GM12875 (cell line): ENCODE measurements around the gene THOC1.

Source experiments
- H3K4me3 ChIP-seq: one replicate; pipeline ENCODE4 v1.5.1; 2011; ENCODE audit warnings: low read depth, low read length, control low read depth
- TF ChIP-seq, protein P1 (sequence below): IDR thresholded peaks from 2 replicates; pipeline ENCODE4 v1.5.1; 2011; ENCODE audit warnings: low read depth, mild to moderate bottlenecking, control low read depth, inconsistent platforms, low read length, moderate library complexity, borderline replicate concordance; ENCODE audit not compliant: insufficient read depth

The THOC1 gene

DNA sequence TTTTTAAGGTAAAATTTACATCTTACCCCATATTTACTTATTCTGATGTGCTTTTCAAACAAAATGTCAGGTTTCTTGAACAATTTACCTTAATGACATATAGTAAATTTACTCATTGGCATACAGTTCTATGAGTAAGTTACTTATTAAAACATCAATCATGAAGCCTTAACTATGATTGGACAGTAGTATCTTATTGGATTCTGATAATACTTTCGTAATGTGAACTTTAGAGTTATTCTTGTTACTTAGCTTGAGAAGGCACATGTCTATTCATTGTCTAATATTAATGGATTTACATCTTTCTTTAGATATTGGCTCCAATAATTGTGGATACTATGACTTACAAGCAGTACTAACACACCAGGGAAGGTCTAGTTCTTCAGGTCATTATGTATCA, 57.8 kb downstream of the THOC1 start:
- TF ChIP-seq, protein P1, sequence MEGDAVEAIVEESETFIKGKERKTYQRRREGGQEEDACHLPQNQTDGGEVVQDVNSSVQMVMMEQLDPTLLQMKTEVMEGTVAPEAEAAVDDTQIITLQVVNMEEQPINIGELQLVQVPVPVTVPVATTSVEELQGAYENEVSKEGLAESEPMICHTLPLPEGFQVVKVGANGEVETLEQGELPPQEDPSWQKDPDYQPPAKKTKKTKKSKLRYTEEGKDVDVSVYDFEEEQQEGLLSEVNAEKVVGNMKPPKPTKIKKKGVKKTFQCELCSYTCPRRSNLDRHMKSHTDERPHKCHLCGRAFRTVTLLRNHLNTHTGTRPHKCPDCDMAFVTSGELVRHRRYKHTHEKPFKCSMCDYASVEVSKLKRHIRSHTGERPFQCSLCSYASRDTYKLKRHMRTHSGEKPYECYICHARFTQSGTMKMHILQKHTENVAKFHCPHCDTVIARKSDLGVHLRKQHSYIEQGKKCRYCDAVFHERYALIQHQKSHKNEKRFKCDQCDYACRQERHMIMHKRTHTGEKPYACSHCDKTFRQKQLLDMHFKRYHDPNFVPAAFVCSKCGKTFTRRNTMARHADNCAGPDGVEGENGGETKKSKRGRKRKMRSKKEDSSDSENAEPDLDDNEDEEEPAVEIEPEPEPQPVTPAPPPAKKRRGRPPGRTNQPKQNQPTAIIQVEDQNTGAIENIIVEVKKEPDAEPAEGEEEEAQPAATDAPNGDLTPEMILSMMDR: no peak
- no peak overlapping the region for H3K4me3 ChIP-seq

DNA sequence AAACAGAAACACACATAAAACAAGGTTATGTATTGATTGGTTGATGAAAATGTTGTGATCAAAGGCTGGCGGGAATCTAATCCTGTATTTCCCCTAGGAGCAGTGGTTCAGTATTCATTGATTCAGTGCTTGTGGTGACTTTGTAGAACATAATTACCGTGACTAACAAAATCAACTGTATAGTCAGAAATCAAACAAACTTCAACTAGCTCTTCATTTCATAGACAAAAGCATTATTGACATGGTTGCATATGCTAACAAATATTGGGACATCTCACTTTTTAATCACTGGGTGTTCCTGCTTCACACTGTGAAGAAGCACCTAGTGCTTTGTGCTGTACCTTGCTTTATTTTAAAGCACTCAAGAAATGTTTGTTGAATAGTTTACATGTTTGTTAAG, 68.1 kb downstream of the THOC1 start:
- TF ChIP-seq, protein P1: no peak
- H3K4me3 ChIP-seq: no peak overlapping the region

DNA sequence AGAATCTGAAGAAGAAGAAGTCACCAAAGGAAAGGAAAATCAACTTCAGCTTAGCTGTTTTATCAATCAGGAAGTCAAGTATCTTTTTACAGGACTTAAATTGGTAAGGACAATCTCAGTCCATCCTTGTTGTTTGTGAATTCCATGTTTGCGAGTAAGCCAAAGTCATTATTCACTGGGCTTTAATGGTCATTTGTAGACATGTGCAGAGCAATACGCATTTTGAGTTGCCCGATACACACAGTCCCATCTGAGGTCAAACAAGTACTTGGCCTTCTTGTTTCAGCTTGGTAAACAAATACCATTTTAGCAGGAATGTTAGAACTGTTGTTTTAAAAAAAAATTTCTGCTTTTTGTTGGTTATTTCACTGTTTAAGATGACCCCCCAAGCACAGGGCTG, 68.6 kb downstream of the THOC1 start:
- TF ChIP-seq, protein P1: no peak
- H3K4me3 ChIP-seq: no peak overlapping the region

DNA sequence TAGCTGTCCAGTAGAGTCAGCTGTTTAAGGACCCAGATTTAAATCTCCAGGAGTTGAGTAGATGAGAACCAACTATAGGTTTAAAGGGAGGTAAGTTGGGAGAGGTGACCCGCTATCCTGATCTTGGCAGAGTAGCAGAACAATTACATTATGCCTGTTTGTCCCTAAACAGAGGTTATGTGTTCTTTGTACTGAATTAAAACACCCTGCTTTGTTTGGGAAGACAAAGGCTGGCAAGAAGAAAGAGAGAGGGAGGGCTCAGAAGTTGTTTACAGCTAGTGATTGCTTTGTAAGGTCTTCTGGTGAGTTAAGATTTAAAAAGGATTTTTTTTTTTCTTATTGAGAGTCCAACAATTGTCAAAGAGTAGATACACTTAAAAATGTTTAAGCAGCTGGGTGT, 72.2 kb downstream of the THOC1 start:
- TF ChIP-seq, protein P1: no peak

DNA sequence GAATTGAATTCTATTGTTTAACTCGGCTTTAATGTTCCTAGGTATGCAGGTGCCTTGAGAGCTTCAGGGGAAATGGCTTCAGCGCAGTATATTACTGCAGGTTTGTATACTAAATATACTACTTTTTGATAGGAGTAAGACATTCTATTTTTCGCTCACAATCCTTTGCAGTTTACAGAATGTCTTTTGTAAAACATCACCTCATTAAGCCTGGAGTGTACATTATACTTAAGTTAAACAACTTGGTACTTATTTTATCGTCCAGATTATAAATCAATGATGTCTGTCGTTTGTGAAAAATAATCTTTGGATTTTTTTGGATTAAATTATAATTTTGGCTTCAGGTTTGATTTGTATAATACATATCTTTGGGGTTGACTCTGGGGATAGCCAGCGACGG, 75.0 kb downstream of the THOC1 start:
- TF ChIP-seq, protein P1: no peak
- no peak overlapping the region for H3K4me3 ChIP-seq

More for the DNA sequence above, 72.2 kb downstream of the THOC1 start:
- no peak overlapping the region for H3K4me3 ChIP-seq

DNA sequence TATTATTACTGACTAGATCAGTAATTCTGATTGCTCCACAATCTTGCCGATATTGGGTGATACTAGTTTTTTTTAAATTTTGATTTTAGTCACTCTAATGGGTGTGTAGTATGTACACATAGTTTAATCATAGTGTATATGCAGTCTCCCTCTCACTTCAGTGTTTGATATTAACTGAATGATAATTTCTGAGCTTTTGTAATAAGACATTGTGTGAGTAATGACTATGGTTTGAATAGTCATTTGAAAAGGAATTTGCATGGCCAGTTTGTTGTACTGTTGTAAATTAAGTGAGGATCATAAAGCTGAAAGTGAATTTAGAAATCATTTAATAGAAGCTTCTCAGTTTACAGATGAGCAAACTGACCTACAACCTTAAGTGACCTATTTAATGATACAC, 76.1 kb downstream of the THOC1 start:
- no peak overlapping the region for H3K4me3 ChIP-seq
- TF ChIP-seq, protein P1: no peak

DNA sequence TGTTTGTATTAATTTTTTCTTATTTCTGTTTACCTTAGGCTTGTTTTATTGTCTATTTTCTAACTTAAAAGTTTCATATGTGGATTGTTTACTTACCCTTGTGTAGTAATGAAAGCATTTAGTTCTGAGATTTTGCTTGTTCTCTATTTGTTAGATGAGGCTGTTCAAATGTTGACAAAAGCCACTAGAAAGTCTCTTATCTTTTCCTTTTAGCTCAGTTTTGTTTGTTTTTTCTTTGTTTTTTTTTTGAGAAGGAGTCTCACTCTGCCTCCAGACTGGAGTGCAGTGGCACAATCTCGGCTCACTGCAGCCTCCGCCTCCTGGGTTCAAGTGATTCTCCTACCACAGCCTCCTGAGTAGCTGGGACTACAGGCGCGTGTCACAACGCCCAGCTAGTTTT, 78.6 kb downstream of the THOC1 start:
- H3K4me3 ChIP-seq: no peak overlapping the region
- TF ChIP-seq, protein P1: no peak
